ENCODE data around the gene PRPF39.
"Not testable (repeated sequence)": the region's sequence is repeated elsewhere in the genome, so short reads cannot be mapped to it uniquely, and the experiment has no call there.

DNA sequence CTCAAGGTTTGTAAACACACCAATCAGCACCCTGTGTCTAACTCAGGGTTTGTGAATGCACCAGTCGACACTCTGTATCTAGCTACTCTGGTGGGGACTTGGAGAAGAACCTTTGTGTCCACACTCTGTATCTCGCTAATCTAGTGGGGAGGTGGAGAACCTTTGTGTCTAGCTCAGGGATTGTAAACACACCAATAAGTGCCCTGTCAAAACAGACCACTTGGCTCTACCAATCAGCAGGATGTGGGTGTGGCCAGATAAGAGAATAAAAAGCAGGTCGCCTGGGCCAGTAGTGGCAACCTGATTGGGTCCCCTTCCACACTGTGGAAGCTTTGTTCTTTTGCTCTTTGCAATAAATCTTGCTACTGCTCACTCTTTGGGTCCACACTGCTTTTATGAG, 2.8 kb upstream of the PRPF39 start:
- TF ChIP-seq ZNF596 (tag by site-specific recombination; IDR thresholded peaks at IDR 0.05); ZNF341 (tag by site-specific recombination; IDR thresholded peaks at IDR 0.05; ENCODE audit: low read depth); ZNF626 (tag by site-specific recombination; IDR thresholded peaks at IDR 0.05); ZNF707 (tag by site-specific recombination; IDR thresholded peaks at IDR 0.05); ZSCAN23 (tag by site-specific recombination; IDR thresholded peaks at IDR 0.05); ZNF830 (tag by site-specific recombination; IDR thresholded peaks at IDR 0.05; ENCODE audit: low read depth); ZFP37 (tag by site-specific recombination; IDR thresholded peaks at IDR 0.05); TRIM28 (IDR thresholded peaks at IDR 0.05; ENCODE audit: borderline replicate concordance, low read length); ZFP41 (tag by site-specific recombination; IDR thresholded peaks at IDR 0.05; ENCODE audit: borderline replicate concordance): not testable (repeated sequence)
- TF ChIP-seq, protein P1, sequence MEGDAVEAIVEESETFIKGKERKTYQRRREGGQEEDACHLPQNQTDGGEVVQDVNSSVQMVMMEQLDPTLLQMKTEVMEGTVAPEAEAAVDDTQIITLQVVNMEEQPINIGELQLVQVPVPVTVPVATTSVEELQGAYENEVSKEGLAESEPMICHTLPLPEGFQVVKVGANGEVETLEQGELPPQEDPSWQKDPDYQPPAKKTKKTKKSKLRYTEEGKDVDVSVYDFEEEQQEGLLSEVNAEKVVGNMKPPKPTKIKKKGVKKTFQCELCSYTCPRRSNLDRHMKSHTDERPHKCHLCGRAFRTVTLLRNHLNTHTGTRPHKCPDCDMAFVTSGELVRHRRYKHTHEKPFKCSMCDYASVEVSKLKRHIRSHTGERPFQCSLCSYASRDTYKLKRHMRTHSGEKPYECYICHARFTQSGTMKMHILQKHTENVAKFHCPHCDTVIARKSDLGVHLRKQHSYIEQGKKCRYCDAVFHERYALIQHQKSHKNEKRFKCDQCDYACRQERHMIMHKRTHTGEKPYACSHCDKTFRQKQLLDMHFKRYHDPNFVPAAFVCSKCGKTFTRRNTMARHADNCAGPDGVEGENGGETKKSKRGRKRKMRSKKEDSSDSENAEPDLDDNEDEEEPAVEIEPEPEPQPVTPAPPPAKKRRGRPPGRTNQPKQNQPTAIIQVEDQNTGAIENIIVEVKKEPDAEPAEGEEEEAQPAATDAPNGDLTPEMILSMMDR (tag by site-specific recombination; IDR thresholded peaks at IDR 0.05): not testable (repeated sequence)
- TF ChIP-seq, protein P2, sequence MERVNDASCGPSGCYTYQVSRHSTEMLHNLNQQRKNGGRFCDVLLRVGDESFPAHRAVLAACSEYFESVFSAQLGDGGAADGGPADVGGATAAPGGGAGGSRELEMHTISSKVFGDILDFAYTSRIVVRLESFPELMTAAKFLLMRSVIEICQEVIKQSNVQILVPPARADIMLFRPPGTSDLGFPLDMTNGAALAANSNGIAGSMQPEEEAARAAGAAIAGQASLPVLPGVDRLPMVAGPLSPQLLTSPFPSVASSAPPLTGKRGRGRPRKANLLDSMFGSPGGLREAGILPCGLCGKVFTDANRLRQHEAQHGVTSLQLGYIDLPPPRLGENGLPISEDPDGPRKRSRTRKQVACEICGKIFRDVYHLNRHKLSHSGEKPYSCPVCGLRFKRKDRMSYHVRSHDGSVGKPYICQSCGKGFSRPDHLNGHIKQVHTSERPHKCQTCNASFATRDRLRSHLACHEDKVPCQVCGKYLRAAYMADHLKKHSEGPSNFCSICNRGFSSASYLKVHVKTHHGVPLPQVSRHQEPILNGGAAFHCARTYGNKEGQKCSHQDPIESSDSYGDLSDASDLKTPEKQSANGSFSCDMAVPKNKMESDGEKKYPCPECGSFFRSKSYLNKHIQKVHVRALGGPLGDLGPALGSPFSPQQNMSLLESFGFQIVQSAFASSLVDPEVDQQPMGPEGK (tag by site-specific recombination; IDR thresholded peaks at IDR 0.05): not testable (repeated sequence)
- TF ChIP-seq, protein P3, sequence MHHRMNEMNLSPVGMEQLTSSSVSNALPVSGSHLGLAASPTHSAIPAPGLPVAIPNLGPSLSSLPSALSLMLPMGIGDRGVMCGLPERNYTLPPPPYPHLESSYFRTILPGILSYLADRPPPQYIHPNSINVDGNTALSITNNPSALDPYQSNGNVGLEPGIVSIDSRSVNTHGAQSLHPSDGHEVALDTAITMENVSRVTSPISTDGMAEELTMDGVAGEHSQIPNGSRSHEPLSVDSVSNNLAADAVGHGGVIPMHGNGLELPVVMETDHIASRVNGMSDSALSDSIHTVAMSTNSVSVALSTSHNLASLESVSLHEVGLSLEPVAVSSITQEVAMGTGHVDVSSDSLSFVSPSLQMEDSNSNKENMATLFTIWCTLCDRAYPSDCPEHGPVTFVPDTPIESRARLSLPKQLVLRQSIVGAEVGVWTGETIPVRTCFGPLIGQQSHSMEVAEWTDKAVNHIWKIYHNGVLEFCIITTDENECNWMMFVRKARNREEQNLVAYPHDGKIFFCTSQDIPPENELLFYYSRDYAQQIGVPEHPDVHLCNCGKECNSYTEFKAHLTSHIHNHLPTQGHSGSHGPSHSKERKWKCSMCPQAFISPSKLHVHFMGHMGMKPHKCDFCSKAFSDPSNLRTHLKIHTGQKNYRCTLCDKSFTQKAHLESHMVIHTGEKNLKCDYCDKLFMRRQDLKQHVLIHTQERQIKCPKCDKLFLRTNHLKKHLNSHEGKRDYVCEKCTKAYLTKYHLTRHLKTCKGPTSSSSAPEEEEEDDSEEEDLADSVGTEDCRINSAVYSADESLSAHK (tag by site-specific recombination; IDR thresholded peaks at IDR 0.05): not testable (repeated sequence)
- TF ChIP-seq, protein P4, sequence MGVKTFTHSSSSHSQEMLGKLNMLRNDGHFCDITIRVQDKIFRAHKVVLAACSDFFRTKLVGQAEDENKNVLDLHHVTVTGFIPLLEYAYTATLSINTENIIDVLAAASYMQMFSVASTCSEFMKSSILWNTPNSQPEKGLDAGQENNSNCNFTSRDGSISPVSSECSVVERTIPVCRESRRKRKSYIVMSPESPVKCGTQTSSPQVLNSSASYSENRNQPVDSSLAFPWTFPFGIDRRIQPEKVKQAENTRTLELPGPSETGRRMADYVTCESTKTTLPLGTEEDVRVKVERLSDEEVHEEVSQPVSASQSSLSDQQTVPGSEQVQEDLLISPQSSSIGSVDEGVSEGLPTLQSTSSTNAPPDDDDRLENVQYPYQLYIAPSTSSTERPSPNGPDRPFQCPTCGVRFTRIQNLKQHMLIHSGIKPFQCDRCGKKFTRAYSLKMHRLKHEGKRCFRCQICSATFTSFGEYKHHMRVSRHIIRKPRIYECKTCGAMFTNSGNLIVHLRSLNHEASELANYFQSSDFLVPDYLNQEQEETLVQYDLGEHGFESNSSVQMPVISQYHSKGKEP (tag by site-specific recombination; IDR thresholded peaks at IDR 0.05): not testable (repeated sequence)
- TF ChIP-seq, protein P5, sequence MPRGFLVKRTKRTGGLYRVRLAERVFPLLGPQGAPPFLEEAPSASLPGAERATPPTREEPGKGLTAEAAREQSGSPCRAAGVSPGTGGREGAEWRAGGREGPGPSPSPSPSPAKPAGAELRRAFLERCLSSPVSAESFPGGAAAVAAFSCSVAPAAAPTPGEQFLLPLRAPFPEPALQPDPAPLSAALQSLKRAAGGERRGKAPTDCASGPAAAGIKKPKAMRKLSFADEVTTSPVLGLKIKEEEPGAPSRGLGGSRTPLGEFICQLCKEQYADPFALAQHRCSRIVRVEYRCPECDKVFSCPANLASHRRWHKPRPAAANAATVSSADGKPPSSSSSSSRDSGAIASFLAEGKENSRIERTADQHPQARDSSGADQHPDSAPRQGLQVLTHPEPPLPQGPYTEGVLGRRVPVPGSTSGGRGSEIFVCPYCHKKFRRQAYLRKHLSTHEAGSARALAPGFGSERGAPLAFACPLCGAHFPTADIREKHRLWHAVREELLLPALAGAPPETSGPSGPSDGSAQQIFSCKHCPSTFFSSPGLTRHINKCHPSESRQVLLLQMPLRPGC (tag by site-specific recombination; IDR thresholded peaks at IDR 0.05): not testable (repeated sequence)

All from HEK293 (cell line).